Liver (tissue), 3 donors: ENCODE data around the gene PYHIN1.

Experiments
- ATF3 ChIP-seq: IDR thresholded peaks from 2 replicates; pipeline ENCODE4 v1.6.1; 2016; ENCODE audit warnings: antibody characterized with exemption
- JUND ChIP-seq, 2 donors: IDR thresholded peaks; 2 replicates each; pipeline ENCODE4 v1.6.1; 2016; ENCODE audit warnings: antibody characterized with exemption in 2 of 2
- MAX ChIP-seq: IDR thresholded peaks from 2 replicates; pipeline ENCODE4 v1.6.1; 2016; ENCODE audit warnings: antibody characterized with exemption
- RAD21 ChIP-seq, 2 donors: IDR thresholded peaks; 2 replicates each; pipeline ENCODE4 v1.6.1; 2016; ENCODE audit warnings: antibody characterized with exemption in 2 of 2, mild to moderate bottlenecking in 2 of 2
- RXRA ChIP-seq, 2 donors: IDR thresholded peaks; 2 replicates each; pipeline ENCODE4 v1.6.1; 2017 to 2018; ENCODE audit warnings: antibody characterized with exemption in 2 of 2, mild to moderate bottlenecking in 1 of 2
- TAF1 ChIP-seq: conservative IDR thresholded peaks from 2 replicates; pipeline ENCODE4 v1.6.1; 2016; ENCODE audit warnings: antibody characterized with exemption, mild to moderate bottlenecking
- TF ChIP-seq, protein P1 (sequence below): fragments of 150-350 bp; IDR thresholded peaks from 2 replicates; pipeline ENCODE4 v1.5.1; 2017; ENCODE audit warnings: improper control_type of control experiment, low read depth, low read length; ENCODE audit not compliant: missing input control
- TF ChIP-seq, protein P2 (sequence below): IDR thresholded peaks from 2 replicates; pipeline ENCODE4 v1.6.1; 2016; ENCODE audit warnings: antibody characterized with exemption, mild to moderate bottlenecking
- donor health status: healthy.
- donor health status: healthy.

GRCh38 chr1:158939180-158939579 is 7.8 kb downstream of the PYHIN1 start:
- TF ChIP-seq RAD21 (IDR thresholded peaks at IDR 0.05) (no peak), ATF3 (no peak), MAX (no peak), RXRA (IDR thresholded peaks at IDR 0.05) (no peak), JUND (IDR thresholded peaks at IDR 0.05) (no peak), TAF1 (no peak)
- TF ChIP-seq, protein P1, sequence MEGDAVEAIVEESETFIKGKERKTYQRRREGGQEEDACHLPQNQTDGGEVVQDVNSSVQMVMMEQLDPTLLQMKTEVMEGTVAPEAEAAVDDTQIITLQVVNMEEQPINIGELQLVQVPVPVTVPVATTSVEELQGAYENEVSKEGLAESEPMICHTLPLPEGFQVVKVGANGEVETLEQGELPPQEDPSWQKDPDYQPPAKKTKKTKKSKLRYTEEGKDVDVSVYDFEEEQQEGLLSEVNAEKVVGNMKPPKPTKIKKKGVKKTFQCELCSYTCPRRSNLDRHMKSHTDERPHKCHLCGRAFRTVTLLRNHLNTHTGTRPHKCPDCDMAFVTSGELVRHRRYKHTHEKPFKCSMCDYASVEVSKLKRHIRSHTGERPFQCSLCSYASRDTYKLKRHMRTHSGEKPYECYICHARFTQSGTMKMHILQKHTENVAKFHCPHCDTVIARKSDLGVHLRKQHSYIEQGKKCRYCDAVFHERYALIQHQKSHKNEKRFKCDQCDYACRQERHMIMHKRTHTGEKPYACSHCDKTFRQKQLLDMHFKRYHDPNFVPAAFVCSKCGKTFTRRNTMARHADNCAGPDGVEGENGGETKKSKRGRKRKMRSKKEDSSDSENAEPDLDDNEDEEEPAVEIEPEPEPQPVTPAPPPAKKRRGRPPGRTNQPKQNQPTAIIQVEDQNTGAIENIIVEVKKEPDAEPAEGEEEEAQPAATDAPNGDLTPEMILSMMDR, result no peak
- TF ChIP-seq, protein P2, sequence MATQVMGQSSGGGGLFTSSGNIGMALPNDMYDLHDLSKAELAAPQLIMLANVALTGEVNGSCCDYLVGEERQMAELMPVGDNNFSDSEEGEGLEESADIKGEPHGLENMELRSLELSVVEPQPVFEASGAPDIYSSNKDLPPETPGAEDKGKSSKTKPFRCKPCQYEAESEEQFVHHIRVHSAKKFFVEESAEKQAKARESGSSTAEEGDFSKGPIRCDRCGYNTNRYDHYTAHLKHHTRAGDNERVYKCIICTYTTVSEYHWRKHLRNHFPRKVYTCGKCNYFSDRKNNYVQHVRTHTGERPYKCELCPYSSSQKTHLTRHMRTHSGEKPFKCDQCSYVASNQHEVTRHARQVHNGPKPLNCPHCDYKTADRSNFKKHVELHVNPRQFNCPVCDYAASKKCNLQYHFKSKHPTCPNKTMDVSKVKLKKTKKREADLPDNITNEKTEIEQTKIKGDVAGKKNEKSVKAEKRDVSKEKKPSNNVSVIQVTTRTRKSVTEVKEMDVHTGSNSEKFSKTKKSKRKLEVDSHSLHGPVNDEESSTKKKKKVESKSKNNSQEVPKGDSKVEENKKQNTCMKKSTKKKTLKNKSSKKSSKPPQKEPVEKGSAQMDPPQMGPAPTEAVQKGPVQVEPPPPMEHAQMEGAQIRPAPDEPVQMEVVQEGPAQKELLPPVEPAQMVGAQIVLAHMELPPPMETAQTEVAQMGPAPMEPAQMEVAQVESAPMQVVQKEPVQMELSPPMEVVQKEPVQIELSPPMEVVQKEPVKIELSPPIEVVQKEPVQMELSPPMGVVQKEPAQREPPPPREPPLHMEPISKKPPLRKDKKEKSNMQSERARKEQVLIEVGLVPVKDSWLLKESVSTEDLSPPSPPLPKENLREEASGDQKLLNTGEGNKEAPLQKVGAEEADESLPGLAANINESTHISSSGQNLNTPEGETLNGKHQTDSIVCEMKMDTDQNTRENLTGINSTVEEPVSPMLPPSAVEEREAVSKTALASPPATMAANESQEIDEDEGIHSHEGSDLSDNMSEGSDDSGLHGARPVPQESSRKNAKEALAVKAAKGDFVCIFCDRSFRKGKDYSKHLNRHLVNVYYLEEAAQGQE, result no peak
